ENCODE measurements around the gene SLC25A5.

DNA sequence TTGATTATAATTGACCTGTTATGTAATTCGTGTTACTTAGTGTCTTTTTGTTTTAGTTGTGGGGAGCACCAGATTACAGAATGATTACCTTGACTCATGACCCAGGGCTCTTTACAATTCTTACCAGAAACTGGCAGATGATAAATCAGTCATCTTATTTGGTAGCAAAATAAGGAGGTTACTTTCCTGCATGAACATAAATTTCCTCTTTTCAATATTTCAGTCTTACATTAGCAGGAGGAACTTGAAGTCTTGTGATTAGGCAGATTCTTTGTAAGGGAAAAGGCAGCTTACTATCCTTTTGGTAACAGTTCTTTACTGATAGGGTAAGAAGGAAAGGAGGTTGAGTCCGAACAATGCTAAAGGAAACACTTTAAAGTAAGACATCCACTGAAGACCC, 26.0 kb upstream of the SLC25A5 start:
- TF ChIP-seq, protein P1, sequence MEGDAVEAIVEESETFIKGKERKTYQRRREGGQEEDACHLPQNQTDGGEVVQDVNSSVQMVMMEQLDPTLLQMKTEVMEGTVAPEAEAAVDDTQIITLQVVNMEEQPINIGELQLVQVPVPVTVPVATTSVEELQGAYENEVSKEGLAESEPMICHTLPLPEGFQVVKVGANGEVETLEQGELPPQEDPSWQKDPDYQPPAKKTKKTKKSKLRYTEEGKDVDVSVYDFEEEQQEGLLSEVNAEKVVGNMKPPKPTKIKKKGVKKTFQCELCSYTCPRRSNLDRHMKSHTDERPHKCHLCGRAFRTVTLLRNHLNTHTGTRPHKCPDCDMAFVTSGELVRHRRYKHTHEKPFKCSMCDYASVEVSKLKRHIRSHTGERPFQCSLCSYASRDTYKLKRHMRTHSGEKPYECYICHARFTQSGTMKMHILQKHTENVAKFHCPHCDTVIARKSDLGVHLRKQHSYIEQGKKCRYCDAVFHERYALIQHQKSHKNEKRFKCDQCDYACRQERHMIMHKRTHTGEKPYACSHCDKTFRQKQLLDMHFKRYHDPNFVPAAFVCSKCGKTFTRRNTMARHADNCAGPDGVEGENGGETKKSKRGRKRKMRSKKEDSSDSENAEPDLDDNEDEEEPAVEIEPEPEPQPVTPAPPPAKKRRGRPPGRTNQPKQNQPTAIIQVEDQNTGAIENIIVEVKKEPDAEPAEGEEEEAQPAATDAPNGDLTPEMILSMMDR (IDR thresholded peaks at IDR 0.05): no peak
- TF ChIP-seq POLR2A (IDR thresholded peaks at IDR 0.05): no peak

All from testis (tissue), 2 donors.